ENCODE results near the gene TRAPPC5.

DNA sequence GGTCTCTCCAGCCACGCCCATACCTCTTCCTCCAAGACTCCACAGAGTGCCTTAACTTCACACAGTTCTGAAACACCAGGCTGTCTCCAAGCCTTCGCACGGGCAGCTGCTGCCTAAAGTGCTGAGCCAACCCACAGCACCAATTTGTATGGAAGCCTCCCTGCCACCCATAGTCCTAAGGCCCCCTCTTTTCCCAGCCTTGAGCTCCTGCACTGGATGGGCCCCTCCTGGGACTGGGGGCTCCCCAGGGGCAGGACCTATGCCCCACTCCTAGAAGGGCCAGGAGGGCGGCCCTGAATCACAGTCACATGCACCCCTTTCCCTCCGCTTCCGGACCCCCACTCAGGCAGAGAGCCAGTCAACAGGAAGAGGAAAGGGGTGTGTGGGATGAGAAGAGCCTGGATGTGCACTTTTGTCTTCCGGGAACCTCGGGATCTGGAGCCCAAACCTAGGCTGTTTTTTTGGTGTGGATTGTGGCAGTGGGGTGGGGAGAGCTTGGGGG lies 26.4 kb downstream of the TRAPPC5 start:
- TF ChIP-seq, protein P1, sequence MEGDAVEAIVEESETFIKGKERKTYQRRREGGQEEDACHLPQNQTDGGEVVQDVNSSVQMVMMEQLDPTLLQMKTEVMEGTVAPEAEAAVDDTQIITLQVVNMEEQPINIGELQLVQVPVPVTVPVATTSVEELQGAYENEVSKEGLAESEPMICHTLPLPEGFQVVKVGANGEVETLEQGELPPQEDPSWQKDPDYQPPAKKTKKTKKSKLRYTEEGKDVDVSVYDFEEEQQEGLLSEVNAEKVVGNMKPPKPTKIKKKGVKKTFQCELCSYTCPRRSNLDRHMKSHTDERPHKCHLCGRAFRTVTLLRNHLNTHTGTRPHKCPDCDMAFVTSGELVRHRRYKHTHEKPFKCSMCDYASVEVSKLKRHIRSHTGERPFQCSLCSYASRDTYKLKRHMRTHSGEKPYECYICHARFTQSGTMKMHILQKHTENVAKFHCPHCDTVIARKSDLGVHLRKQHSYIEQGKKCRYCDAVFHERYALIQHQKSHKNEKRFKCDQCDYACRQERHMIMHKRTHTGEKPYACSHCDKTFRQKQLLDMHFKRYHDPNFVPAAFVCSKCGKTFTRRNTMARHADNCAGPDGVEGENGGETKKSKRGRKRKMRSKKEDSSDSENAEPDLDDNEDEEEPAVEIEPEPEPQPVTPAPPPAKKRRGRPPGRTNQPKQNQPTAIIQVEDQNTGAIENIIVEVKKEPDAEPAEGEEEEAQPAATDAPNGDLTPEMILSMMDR (IDR thresholded peaks at IDR 0.05) = no peak
- no peak for TF ChIP-seq POLR2AphosphoS5 (IDR thresholded peaks at IDR 0.05)

Measured in suprapubic skin (tissue), 3 donors.